GM18519 (cell line): Measurements from ENCODE around the gene NDRG3.

Experiments used
- ATAC-seq: cut with Tn5 transposase; IDR thresholded peaks from one replicate; pipeline ENCODE4 v1.9.1; 2021; ENCODE audit warnings: mild to moderate bottlenecking, moderate library complexity; ENCODE audit not compliant: unreplicated experiment, low FRiP score

NDRG3 gene

GRCh38 chr20:36768768-36769430, 23.0 kb upstream of the NDRG3 start:
- no peak for ATAC-seq

- ATAC-seq = no peak
Measured at GRCh38 chr20:36761125-36761524, 15.2 kb upstream of the NDRG3 start.

GRCh38 chr20:36760647-36761046, 14.8 kb upstream of the NDRG3 start:
- ATAC-seq = no peak

- no peak for ATAC-seq
Measured at GRCh38 chr20:36758276-36758675, 12.4 kb upstream of the NDRG3 start.

- ATAC-seq = no peak
Measured at GRCh38 chr20:36756496-36756895, 10.6 kb upstream of the NDRG3 start.

- ATAC-seq = no peak
Measured at GRCh38 chr20:36754656-36755222, 8.8 kb upstream of the NDRG3 start.

GRCh38 chr20:36752582-36752981, 6.7 kb upstream of the NDRG3 start:
- ATAC-seq = no peak

GRCh38 chr20:36745234-36745926, 510 bp downstream of the NDRG3 start:
- ATAC-seq = no peak

GRCh38 chr20:36744764-36745191, 1.1 kb downstream of the NDRG3 start:
- no peak for ATAC-seq

GRCh38 chr20:36744243-36744642, 1.6 kb downstream of the NDRG3 start:
- no peak for ATAC-seq

GRCh38 chr20:36742558-36742957, 3.3 kb downstream of the NDRG3 start:
- ATAC-seq = no peak

GRCh38 chr20:36741072-36741471, 4.8 kb downstream of the NDRG3 start:
- ATAC-seq = no peak

GRCh38 chr20:36737183-36737499, 8.7 kb downstream of the NDRG3 start:
- ATAC-seq = no peak

- no peak for ATAC-seq
Measured at GRCh38 chr20:36736451-36737182, 9.3 kb downstream of the NDRG3 start.

GRCh38 chr20:36732456-36732855, 13.4 kb downstream of the NDRG3 start:
- ATAC-seq = no peak

- no peak for ATAC-seq
Measured at GRCh38 chr20:36728986-36729385, 16.9 kb downstream of the NDRG3 start.

GRCh38 chr20:36726168-36726567, 19.7 kb downstream of the NDRG3 start:
- no peak for ATAC-seq

GRCh38 chr20:36720510-36720909, 25.4 kb downstream of the NDRG3 start:
- no peak for ATAC-seq

- no peak for ATAC-seq
Measured at GRCh38 chr20:36717657-36718056, 28.2 kb downstream of the NDRG3 start.

GRCh38 chr20:36717021-36717420, 28.9 kb downstream of the NDRG3 start:
- no peak for ATAC-seq

- no peak for ATAC-seq
Measured at GRCh38 chr20:36712775-36713174, 33.1 kb downstream of the NDRG3 start.
